H1 (cell line): ENCODE data around the gene C1orf21. TPM values are rescaled to one million over a fixed set of nuclear protein-coding genes. Genes with fewer than 3 reads are reported as not detected.

Source experiments
- CTCF ChIA-PET: fragments of 300-600 bp; sonication (Branson Sonifier 250); formaldehyde crosslinking; loops from one replicate; lab custom pipeline; 2021; ENCODE audit not compliant: partially characterized antibody; lab: Charles Lee
- POLR2A ChIA-PET: fragments of 300-600 bp; sonication (Branson Sonifier 250); formaldehyde crosslinking; loops from one replicate; lab custom pipeline; 2021; ENCODE audit warnings: inconsistent platforms; ENCODE audit not compliant: partially characterized antibody; lab: Charles Lee
- DNase-seq, 2 experiments: peaks; one replicate each; pipeline versions ENCODE4 v3.0.0 to v3.0.0-alpha.2; 2010 to 2022; ENCODE audit warnings: low spot score in 2 of 2, low read depth in 1 of 2, mixed read lengths in 1 of 2
- FAIRE-seq: peaks from 2 replicates; lab custom pipeline; 2011; peaks lifted over from hg19 to GRCh38; lab: Jason Lieb, UNC
- H2AFZ ChIP-seq: 2 replicates; pipeline ENCODE4 v1.8.1; 2012; ENCODE audit warnings: low read length, inconsistent platforms
- H2AK5ac ChIP-seq: 2 replicates; pipeline ENCODE4 v1.6.1; 2013; ENCODE audit warnings: low read depth, low read length
- H2BK120ac ChIP-seq: replicated peaks from 2 replicates; pipeline ENCODE3; 2013; ENCODE audit warnings: low read depth, low read length, inconsistent platforms
- H2BK12ac ChIP-seq: 2 replicates; pipeline ENCODE4 v1.6.1; 2013; ENCODE audit warnings: low read depth, low read length
- H2BK15ac ChIP-seq: 2 replicates; pipeline ENCODE4 v1.6.1; 2013; ENCODE audit warnings: low read length
- H2BK20ac ChIP-seq: 2 replicates; pipeline ENCODE4 v1.6.1; 2013; ENCODE audit warnings: low read length
- H2BK5ac ChIP-seq: 2 replicates; pipeline ENCODE4 v1.6.1; 2013; ENCODE audit warnings: low read depth, low read length
- H3K14ac ChIP-seq: 2 replicates; pipeline ENCODE4 v1.6.1; 2013; ENCODE audit warnings: inconsistent platforms; ENCODE audit not compliant: insufficient read length
- H3K18ac ChIP-seq: 2 replicates; pipeline ENCODE4 v1.6.1; 2013; ENCODE audit warnings: low read length; ENCODE audit errors: extremely low read depth
- H3K23ac ChIP-seq: 2 replicates; pipeline ENCODE4 v1.6.1; 2013; ENCODE audit warnings: inconsistent platforms; ENCODE audit not compliant: insufficient read length
- H3K23me2 ChIP-seq: 2 replicates; pipeline ENCODE4 v1.6.1; 2013; ENCODE audit warnings: low read depth, low read length
- H3K27ac ChIP-seq: 2 replicates; pipeline ENCODE4 v1.6.1; 2011; ENCODE audit warnings: low read depth, low read length, inconsistent platforms
- H3K27me3 ChIP-seq, 4 experiments: replicated peaks in 1 of 4; 1 replicate in 1 of 4; 2 replicates in 3 of 4; pipeline versions ENCODE4 v1.6.1 to v1.8.1; 2011 to 2013; ENCODE audit warnings: low read length in 3 of 4, mild to moderate bottlenecking in 3 of 4, inconsistent platforms in 2 of 4, mixed read lengths in 2 of 4, moderate library complexity in 1 of 4; ENCODE audit not compliant: control insufficient read depth in 3 of 4, insufficient read depth in 3 of 4; ENCODE audit errors: extremely low read depth in 1 of 4
- H3K36me3 ChIP-seq, 4 experiments: 2 replicates each; pipeline versions ENCODE4 v1.6.1 to v1.8.1; 2011 to 2013; ENCODE audit warnings: mild to moderate bottlenecking in 4 of 4, low read length in 3 of 4, moderate library complexity in 2 of 4, control low read depth in 1 of 4, inconsistent platforms in 1 of 4; ENCODE audit not compliant: insufficient read depth in 4 of 4, control insufficient read depth in 2 of 4
- H3K4ac ChIP-seq: replicated peaks from 2 replicates; pipeline ENCODE3; 2013; ENCODE audit warnings: low read length, low read depth, mixed read lengths, inconsistent platforms; ENCODE audit not compliant: insufficient read length
- H3K4me1 ChIP-seq, 4 experiments: replicated peaks in 1 of 4; 1 replicate in 1 of 4; 2 replicates in 3 of 4; pipeline versions ENCODE4 v1.6.1 to v1.8.1; 2011 to 2013; ENCODE audit warnings: low read length in 3 of 4, inconsistent platforms in 2 of 4, mixed read lengths in 1 of 4; ENCODE audit not compliant: insufficient read depth in 4 of 4, control insufficient read depth in 3 of 4
- H3K4me2 ChIP-seq, 2 experiments: 2 replicates each; pipeline versions ENCODE4 v1.6.1 to v1.8.1; 2011 to 2013; ENCODE audit warnings: low read depth in 2 of 2, low read length in 2 of 2, control low read depth in 1 of 2, inconsistent platforms in 1 of 2, mild to moderate bottlenecking in 1 of 2; ENCODE audit not compliant: insufficient read depth in 1 of 2
- H3K4me3 ChIP-seq, 4 experiments: fragments of 200-600, 300-600 bp in 1 of 4; sonication (generic), shearing (Covaris generic), sonication (Bioruptor Twin) in 1 of 4; 2 replicates each; pipeline versions ENCODE4 v1.5.1 to v1.8.1; 2011 to 2016; ENCODE audit warnings: low read length in 4 of 4, low read depth in 3 of 4, control low read depth in 2 of 4, inconsistent platforms in 2 of 4, mild to moderate bottlenecking in 2 of 4, mixed read lengths in 1 of 4, moderate library complexity in 1 of 4; ENCODE audit not compliant: insufficient read depth in 2 of 4; ENCODE audit errors: extremely low read depth in 1 of 4
- H3K56ac ChIP-seq: replicated peaks from 2 replicates; pipeline ENCODE3; 2013; ENCODE audit warnings: low read depth, mild to moderate bottlenecking, mixed read lengths, low read length, inconsistent platforms; ENCODE audit not compliant: insufficient read length
- H3K79me1 ChIP-seq: 2 replicates; pipeline ENCODE4 v1.6.1; 2013; ENCODE audit warnings: low read depth, low read length, control low read depth
- H3K79me2 ChIP-seq, 2 experiments: 2 replicates each; pipeline versions ENCODE4 v1.6.1 to v1.8.1; 2012 to 2013; ENCODE audit warnings: low read length in 2 of 2, mild to moderate bottlenecking in 2 of 2, inconsistent platforms in 1 of 2; ENCODE audit not compliant: insufficient read depth in 2 of 2, control insufficient read depth in 1 of 2
- H3K9ac ChIP-seq, 4 experiments: replicated peaks in 1 of 4; 1 replicate in 1 of 4; 2 replicates in 3 of 4; pipeline versions ENCODE4 v1.6.1 to v1.8.1; 2011 to 2013; ENCODE audit warnings: low read depth in 3 of 4, low read length in 3 of 4, control low read depth in 2 of 4, mild to moderate bottlenecking in 2 of 4, moderate library complexity in 2 of 4, inconsistent platforms in 1 of 4; ENCODE audit errors: extremely low read depth in 1 of 4
- H3K9me3 ChIP-seq, 2 experiments: 2 replicates each; pipeline versions ENCODE4 v1.6.1 to v1.8.1; 2012 to 2013; ENCODE audit warnings: mild to moderate bottlenecking in 2 of 2, moderate library complexity in 2 of 2, control low read depth in 1 of 2, inconsistent platforms in 1 of 2, low read depth in 1 of 2, low read length in 1 of 2, mixed read lengths in 1 of 2; ENCODE audit not compliant: insufficient read depth in 2 of 2
- H4K20me1 ChIP-seq, 2 experiments: replicated peaks in 1 of 2; 2 replicates each; pipeline versions ENCODE3 to v1.8.1; 2011 to 2013; ENCODE audit warnings: inconsistent platforms in 2 of 2, low read length in 2 of 2, mild to moderate bottlenecking in 1 of 2; ENCODE audit not compliant: insufficient read depth in 2 of 2, control insufficient read depth in 1 of 2
- H4K5ac ChIP-seq: 2 replicates; pipeline ENCODE4 v1.6.1; 2013; ENCODE audit warnings: low read length, low read depth, mixed read lengths, inconsistent platforms; ENCODE audit not compliant: insufficient read length
- H4K8ac ChIP-seq: 2 replicates; pipeline ENCODE4 v1.8.0; 2013; ENCODE audit warnings: mild to moderate bottlenecking, moderate library complexity, low read length, inconsistent platforms; ENCODE audit not compliant: insufficient read depth; ENCODE audit errors: extremely low read depth
- H4K91ac ChIP-seq: replicated peaks from 2 replicates; pipeline ENCODE3; 2013; ENCODE audit warnings: low read length, mixed read lengths, inconsistent platforms; ENCODE audit not compliant: insufficient read length
- CREB1 ChIP-seq: IDR thresholded peaks from 2 replicates; pipeline ENCODE4 v1.6.1; 2012; ENCODE audit warnings: inconsistent platforms
- GTF2F1 ChIP-seq: IDR thresholded peaks from 2 replicates; pipeline ENCODE4 v1.6.1; 2012; ENCODE audit warnings: low read depth, low read length, improper control_type of control experiment, borderline replicate concordance
- RAD21 ChIP-seq, 2 experiments: IDR thresholded peaks in 1 of 2; conservative IDR thresholded peaks in 1 of 2; 2 replicates each; pipeline ENCODE4 v1.6.1; 2011; ENCODE audit warnings: low read depth in 2 of 2, low read length in 2 of 2, improper control_type of control experiment in 1 of 2, inconsistent platforms in 1 of 2, mild to moderate bottlenecking in 1 of 2, moderate library complexity in 1 of 2
- TAF1 ChIP-seq: IDR thresholded peaks from 2 replicates; pipeline ENCODE4 v1.6.1; 2011; ENCODE audit warnings: mild to moderate bottlenecking, low read depth, low read length
- TBP ChIP-seq: IDR thresholded peaks from 2 replicates; pipeline ENCODE4 v1.6.1; 2011; ENCODE audit warnings: low read depth, low read length, improper control_type of control experiment
- TCF12 ChIP-seq: IDR thresholded peaks from 2 replicates; pipeline ENCODE4 v1.6.1; 2011; ENCODE audit warnings: low read depth, mild to moderate bottlenecking, low read length
- WGBS, 2 experiments: shearing (Covaris generic) in 1 of 2; methylation state at CpG; one replicate each; pipeline versions ENCODE4 v1.1.6 to v1.1.7; 2013 to 2015; ENCODE audit warnings: low lambda C conversion rate in 2 of 2, mixed read lengths in 2 of 2, inconsistent platforms in 1 of 2, low coverage in 1 of 2, missing lambda C conversion rate in 1 of 2; ENCODE audit not compliant: insufficient replicate concordance in 2 of 2, insufficient coverage in 1 of 2, insufficient read length in 1 of 2; ENCODE audit errors: extremely low coverage in 1 of 2, missing lambda C conversion rate in 1 of 2; 5-methylcytosine and 5-hydroxymethylcytosine counted together
- polyA plus RNA-seq, 7 experiments: library from polyadenylated mRNA; depleted of rRNA in 3 of 7; stranded (reverse) in 5 of 7; unstranded in 2 of 7; fragments of >200 nt in 5 of 7; fragments of 200-250 nt in 2 of 7; gene quantifications; 1 replicate in 5 of 7; 2 replicates in 1 of 7; 4 replicates in 1 of 7; pipeline versions ENCODE4 v1.2.1 to v1.2.3, GENCODE V29; 2011 to 2013; ENCODE audit warnings: missing spikeins in 2 of 7, mixed read lengths in 2 of 7
- total RNA-seq: library from RNA; stranded (reverse); fragmentation: NEBNext Ultra II Directional; extraction: Animal tissue kit (Norgen Biotek cat#: 25700); gene quantifications from 2 replicates; pipeline ENCODE4 v1.2.1, GENCODE V29; 2021
- TF ChIP-seq, protein P1 (sequence below), 3 experiments: IDR thresholded peaks; 1 replicate in 2 of 3; 2 replicates in 1 of 3; pipeline versions ENCODE4 v1.5.1 to v1.6.1; 2011; ENCODE audit warnings: low read length in 3 of 3, mild to moderate bottlenecking in 3 of 3, inconsistent platforms in 2 of 3, low read depth in 1 of 3, moderate library complexity in 1 of 3; ENCODE audit not compliant: insufficient read depth in 1 of 3; ENCODE audit errors: control extremely low read depth in 1 of 3

The C1orf21 gene
- total and polyA plus RNA-seq, 2 of the 8 experiments (the other 6 are each of a cell fraction or from before 2014, with no cell fraction given), result 16.6 to 51.0 TPM

GRCh38 chr1:184604152-184604900 is 217.5 kb downstream of the C1orf21 start:
- Histone ChIP-seq H3K9me3 (no peaks in the 10 kb centered on the region), H2BK15ac (no peak overlapping the region), H3K4ac (no peak overlapping the region), H3K79me2 (no peaks in the 10 kb centered on the region), H2BK20ac (no peak overlapping the region), H2BK120ac (no peak overlapping the region), H3K4me3 (no peak overlapping the region), H3K36me3 (peaks cover 0 to 4% (median 0%) of the 10 kb centered on the region in 4 experiments; a peak in 1 of 8 replicates), H4K91ac (no peak overlapping the region), H3K27ac (no peak overlapping the region), H2BK12ac (no peak overlapping the region), H3K4me2 (no peak overlapping the region), H3K23me2 (no peaks in the 10 kb centered on the region), H3K56ac (no peak overlapping the region), H3K27me3 (no peaks in the 10 kb centered on the region), H3K4me1 (peaks cover 0 to 7% (median 2%) of the 10 kb centered on the region in 4 experiments; a peak in 2 of 7 replicates), H3K14ac (no peak overlapping the region), H3K79me1 (no peaks in the 10 kb centered on the region), H3K9ac (no peak overlapping the region), H2AK5ac (no peak overlapping the region), H4K20me1 (no peaks in the 10 kb centered on the region), H3K23ac (no peak overlapping the region), H3K18ac (no peak overlapping the region), H4K8ac (no peak overlapping the region)
- whole genome bisulfite sequencing, 2 experiments, result 78% methylated on average over 3 of the region's 3 CpGs; no CpG with 5 or more reads in 1 of the 2 experiments
- FAIRE-seq, result no peak
- no peak for DNase-seq
- no peak for TF ChIP-seq RAD21 (IDR thresholded peaks at IDR 0.05 in 1 of 2, conservative IDR thresholded peaks at IDR 0.05 in 1 of 2; ENCODE audit: low read depth in 2 of 2, low read length in 2 of 2)
- TF ChIP-seq GTF2F1, result no peak
- TF ChIP-seq, protein P1, sequence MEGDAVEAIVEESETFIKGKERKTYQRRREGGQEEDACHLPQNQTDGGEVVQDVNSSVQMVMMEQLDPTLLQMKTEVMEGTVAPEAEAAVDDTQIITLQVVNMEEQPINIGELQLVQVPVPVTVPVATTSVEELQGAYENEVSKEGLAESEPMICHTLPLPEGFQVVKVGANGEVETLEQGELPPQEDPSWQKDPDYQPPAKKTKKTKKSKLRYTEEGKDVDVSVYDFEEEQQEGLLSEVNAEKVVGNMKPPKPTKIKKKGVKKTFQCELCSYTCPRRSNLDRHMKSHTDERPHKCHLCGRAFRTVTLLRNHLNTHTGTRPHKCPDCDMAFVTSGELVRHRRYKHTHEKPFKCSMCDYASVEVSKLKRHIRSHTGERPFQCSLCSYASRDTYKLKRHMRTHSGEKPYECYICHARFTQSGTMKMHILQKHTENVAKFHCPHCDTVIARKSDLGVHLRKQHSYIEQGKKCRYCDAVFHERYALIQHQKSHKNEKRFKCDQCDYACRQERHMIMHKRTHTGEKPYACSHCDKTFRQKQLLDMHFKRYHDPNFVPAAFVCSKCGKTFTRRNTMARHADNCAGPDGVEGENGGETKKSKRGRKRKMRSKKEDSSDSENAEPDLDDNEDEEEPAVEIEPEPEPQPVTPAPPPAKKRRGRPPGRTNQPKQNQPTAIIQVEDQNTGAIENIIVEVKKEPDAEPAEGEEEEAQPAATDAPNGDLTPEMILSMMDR (IDR thresholded peaks at IDR 0.05; ENCODE audit: control extremely low read depth in 1 of 3, insufficient read depth in 1 of 3, low read depth in 1 of 3, low read length in 3 of 3), result no peak
- TF ChIP-seq CREB1, result no peak
- no peak for TF ChIP-seq TCF12
- no peak for TF ChIP-seq TAF1
- TF ChIP-seq TBP, result no peak
- TF ChIP-seq, all 59 proteins: peak for 0
- CTCF ChIA-PET, result interaction anchor here (0.6 to 1.0 kb wide), 3 partner anchors 10 to 174 kb away, joined by 3 read pairs; no protein-coding TSS in a partner anchor
- Histone ChIP-seq H2BK5ac (no peak overlapping the region), H4K5ac (no peak overlapping the region), H2AFZ (no peak overlapping the region)
- POLR2A ChIA-PET, result no interaction called here
